ENCODE data around the gene ARHGEF28. TPM values are rescaled to one million over a fixed set of nuclear protein-coding genes. Genes with fewer than 3 reads are reported as not detected.

Gene ARHGEF28
- total RNA-seq, 4 donors from 2014 or later = 12.7 to 31.2 (median 19.2) TPM

GRCh38 chr5:73591698-73592501, 34.1 kb upstream of the ARHGEF28 start:
- Histone ChIP-seq H3K4me1 (peaks cover 0 to 7% (median 6%) of the 10 kb centered on the region in 4 donors), H3K36me3 (no peaks in the 10 kb centered on the region), H3K27me3 (no peaks in the 10 kb centered on the region), H3K27ac (replicated peaks in 1 of 4) (no peak overlapping the region), H3K9me3 (no peaks in the 10 kb centered on the region), H3K4me3 (no peak overlapping the region)
- intact Hi-C loops (cut with DNase I) = loop anchor here (1.0 to 5.0 kb wide), 2 partner anchors 35 to 201 kb away; partner anchors contain the start of gene ARHGEF28
- no peak for DNase-seq (ENCODE audit: extremely low spot score)
- TF ChIP-seq, protein P1, sequence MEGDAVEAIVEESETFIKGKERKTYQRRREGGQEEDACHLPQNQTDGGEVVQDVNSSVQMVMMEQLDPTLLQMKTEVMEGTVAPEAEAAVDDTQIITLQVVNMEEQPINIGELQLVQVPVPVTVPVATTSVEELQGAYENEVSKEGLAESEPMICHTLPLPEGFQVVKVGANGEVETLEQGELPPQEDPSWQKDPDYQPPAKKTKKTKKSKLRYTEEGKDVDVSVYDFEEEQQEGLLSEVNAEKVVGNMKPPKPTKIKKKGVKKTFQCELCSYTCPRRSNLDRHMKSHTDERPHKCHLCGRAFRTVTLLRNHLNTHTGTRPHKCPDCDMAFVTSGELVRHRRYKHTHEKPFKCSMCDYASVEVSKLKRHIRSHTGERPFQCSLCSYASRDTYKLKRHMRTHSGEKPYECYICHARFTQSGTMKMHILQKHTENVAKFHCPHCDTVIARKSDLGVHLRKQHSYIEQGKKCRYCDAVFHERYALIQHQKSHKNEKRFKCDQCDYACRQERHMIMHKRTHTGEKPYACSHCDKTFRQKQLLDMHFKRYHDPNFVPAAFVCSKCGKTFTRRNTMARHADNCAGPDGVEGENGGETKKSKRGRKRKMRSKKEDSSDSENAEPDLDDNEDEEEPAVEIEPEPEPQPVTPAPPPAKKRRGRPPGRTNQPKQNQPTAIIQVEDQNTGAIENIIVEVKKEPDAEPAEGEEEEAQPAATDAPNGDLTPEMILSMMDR (IDR thresholded peaks at IDR 0.05) = no peak
- no peak for TF ChIP-seq EP300 (IDR thresholded peaks at IDR 0.05)
- TF ChIP-seq POLR2AphosphoS5 (IDR thresholded peaks at IDR 0.05) = no peak
- TF ChIP-seq POLR2A (IDR thresholded peaks at IDR 0.05; ENCODE audit: low read depth) = no peak
- 39% methylated on average over 4 of the region's 4 CpGs for WGBS

DNA sequence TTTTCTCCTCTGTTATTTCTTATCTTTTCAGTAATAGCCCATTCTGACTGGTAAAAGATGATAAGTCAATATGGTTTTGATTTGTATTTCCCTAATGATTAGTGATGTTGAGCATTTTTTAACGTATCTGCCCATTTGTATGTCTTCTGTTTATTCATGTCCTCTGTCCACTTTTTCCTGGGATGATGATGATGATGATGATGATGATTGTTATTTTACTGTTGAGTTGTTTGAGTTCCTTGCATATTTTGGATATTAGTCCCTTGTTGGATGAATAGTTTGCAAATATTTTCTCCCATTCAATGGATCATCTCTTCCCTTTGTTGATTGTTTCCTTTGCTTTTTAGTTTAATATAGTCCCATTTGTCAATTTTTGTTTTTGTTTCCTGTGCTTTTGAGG, 33.4 kb upstream of the ARHGEF28 start:
- DNase-seq (ENCODE audit: extremely low spot score) = no peak
- TF ChIP-seq EP300 (IDR thresholded peaks at IDR 0.05) (no peak), POLR2A (IDR thresholded peaks at IDR 0.05; ENCODE audit: low read depth) (no peak)
- TF ChIP-seq, protein P1 (IDR thresholded peaks at IDR 0.05) = no peak
- intact Hi-C loops (cut with DNase I) = loop anchor here (5.0 kb wide), 1 partner anchor 35 kb away; the partner anchor contains the start of gene ARHGEF28
- Histone ChIP-seq H3K4me1 (peaks cover 0 to 7% (median 6%) of the 10 kb centered on the region in 4 donors), H3K9me3 (no peaks in the 10 kb centered on the region), H3K27me3 (no peaks in the 10 kb centered on the region), H3K27ac (replicated peaks in 1 of 4) (no peak overlapping the region), H3K4me3 (no peak overlapping the region), H3K36me3 (no peaks in the 10 kb centered on the region)
- 62% methylated on average over 1 of the region's 1 CpG for WGBS

- intact Hi-C loops (cut with DNase I) = no loop called here
- no peak for DNase-seq (ENCODE audit: extremely low spot score)
- Histone ChIP-seq H3K27ac (replicated peaks in 1 of 4) (no peak overlapping the region), H3K4me1 (peaks cover 0 to under 1% (median under 1%) of the 10 kb centered on the region in 4 donors), H3K27me3 (no peaks in the 10 kb centered on the region), H3K9me3 (peaks cover 0 to 2% (median 0%) of the 10 kb centered on the region in 4 donors), H3K36me3 (no peaks in the 10 kb centered on the region), H3K4me3 (no peak overlapping the region)
- TF ChIP-seq, protein P1 (IDR thresholded peaks at IDR 0.05) = peak in 2 of 3 experiments; percentile 17 to 41
- TF ChIP-seq POLR2A (IDR thresholded peaks at IDR 0.05; ENCODE audit: low read depth) = no peak
These were observed 29.2 kb upstream of the ARHGEF28 start for GRCh38 chr5:73596705-73597328.

DNA sequence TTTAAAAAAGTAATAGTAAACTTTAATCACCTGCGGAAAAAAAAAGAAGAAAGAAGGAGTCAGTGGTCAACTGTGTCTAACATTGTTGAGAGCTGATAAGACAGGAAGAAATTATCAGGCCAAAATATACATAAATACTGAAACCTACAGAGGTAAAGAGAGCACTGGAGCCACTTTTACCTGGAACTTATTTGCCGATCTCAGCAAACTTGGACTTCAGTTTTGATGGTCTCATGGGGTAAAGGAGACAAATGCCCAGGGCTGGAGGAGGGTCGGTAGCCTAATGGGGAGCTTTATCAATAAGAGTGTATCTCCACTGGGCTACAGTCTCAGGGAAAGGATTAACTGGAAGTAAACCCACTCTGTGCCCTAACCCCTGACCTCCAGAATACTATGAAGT, 26.6 kb upstream of the ARHGEF28 start:
- no peaks in the 10 kb centered on the region for H3K4me1 ChIP-seq
- WGBS = 97% methylated on average over 3 of the region's 3 CpGs
- DNase-seq (ENCODE audit: extremely low spot score) = no peak
- H3K4me3 ChIP-seq = no peak overlapping the region
- no peaks in the 10 kb centered on the region for H3K27me3 ChIP-seq
- no peak for TF ChIP-seq POLR2AphosphoS5 (IDR thresholded peaks at IDR 0.05)
- no peak for TF ChIP-seq EP300 (IDR thresholded peaks at IDR 0.05)
- TF ChIP-seq, protein P1 (IDR thresholded peaks at IDR 0.05) = no peak
- TF ChIP-seq POLR2A (IDR thresholded peaks at IDR 0.05; ENCODE audit: low read depth) = no peak
- intact Hi-C loops (cut with DNase I) = no loop called here
- H3K36me3 ChIP-seq = no peaks in the 10 kb centered on the region
- H3K27ac ChIP-seq (replicated peaks in 1 of 4) = no peak overlapping the region
- H3K9me3 ChIP-seq = peaks cover 0 to 5% (median 0%) of the 10 kb centered on the region in 4 donors
